Myocyte (in vitro differentiated cells): ENCODE results near the gene VCAN. TPM values are rescaled to one million over a fixed set of nuclear protein-coding genes. Genes with fewer than 3 reads are reported as not detected.

Experiments
- DNase-seq: peaks from one replicate; pipeline ENCODE4 v3.0.0-alpha.2; 2012; ENCODE audit warnings: low read depth
- total RNA-seq: library from RNA; depleted of rRNA; stranded (reverse); fragments of >200 nt; gene quantifications from 2 replicates; pipeline ENCODE4 v1.2.3, GENCODE V29; 2014

The VCAN gene
- total RNA-seq, 1 donor from 2014 or later = 137 TPM

GRCh38 chr5:83562791-83563557 is 91.4 kb downstream of the VCAN start:
- no peak for DNase-seq

DNA sequence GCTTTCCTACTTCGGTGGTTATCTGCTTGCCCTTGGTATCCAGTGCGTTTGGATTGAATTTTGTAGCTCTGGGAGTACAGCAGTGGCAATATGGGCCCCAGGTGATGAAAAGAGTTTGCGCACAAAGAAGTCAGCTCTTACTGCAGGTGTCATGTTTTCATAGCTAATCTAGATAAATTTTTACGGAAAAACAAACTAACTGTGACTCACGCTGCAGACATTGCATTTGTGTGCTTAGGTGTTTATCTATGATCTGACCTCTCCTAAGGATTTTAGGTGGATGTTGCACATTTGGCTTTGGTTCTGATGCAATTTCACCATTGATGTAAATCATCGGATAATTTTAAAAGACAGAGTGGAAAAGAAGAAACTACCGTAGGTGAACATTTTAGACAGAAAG is 92.1 kb downstream of the VCAN start:
- no peak for DNase-seq

GRCh38 chr5:83564069-83564749 is 92.7 kb downstream of the VCAN start:
- peak; percentile 58 for DNase-seq

- DNase-seq = no peak
Observed at GRCh38 chr5:83567741-83568140, 96.2 kb downstream of the VCAN start.

GRCh38 chr5:83568186-83568585 is 96.6 kb downstream of the VCAN start:
- peak; percentile 72 for DNase-seq

DNA sequence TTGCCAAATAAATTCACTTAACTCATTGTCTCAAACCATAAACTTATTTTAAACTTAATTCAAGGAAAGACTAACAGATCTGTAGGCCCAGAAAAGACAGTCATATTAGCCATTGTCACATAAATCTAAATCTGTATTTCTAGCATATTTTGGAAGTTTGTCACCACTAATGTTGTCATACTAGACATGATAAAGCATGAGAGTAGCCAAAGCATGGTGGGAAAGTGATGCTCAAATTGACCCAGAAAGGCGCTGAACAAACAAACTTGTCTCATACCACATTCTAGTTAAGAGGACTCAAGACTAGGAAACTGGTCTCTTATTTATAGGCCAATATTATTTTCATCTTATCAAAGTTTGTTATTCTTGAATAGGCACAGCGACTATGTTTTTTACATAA is 99.4 kb downstream of the VCAN start:
- DNase-seq = no peak

DNA sequence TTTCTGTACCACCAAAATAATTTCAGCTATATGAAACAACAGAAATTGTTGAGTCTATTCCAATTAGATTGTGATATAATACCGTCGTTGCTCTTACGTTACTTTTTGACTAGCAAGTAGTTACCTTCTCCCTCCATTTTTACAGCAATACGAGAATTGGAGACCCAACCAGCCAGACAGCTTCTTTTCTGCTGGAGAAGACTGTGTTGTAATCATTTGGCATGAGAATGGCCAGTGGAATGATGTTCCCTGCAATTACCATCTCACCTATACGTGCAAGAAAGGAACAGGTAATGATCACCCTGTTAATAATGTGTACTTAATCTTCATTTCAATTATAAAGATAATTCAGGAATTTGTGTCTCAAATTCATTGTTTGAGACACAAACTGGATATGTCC is 100.7 kb downstream of the VCAN start:
- DNase-seq = no peak

- DNase-seq = no peak
Observed at GRCh38 chr5:83576341-83576740, 104.8 kb downstream of the VCAN start.

- no peak for DNase-seq
Observed at GRCh38 chr5:83577036-83577636, 105.6 kb downstream of the VCAN start.

- DNase-seq = no peak
Observed at GRCh38 chr5:83583859-83584258, 112.3 kb downstream of the VCAN start.

GRCh38 chr5:83586874-83587776 is 115.6 kb downstream of the VCAN start:
- no peak for DNase-seq

- DNase-seq = no peak
Observed at GRCh38 chr5:83589786-83590185, 118.2 kb downstream of the VCAN start.

DNA sequence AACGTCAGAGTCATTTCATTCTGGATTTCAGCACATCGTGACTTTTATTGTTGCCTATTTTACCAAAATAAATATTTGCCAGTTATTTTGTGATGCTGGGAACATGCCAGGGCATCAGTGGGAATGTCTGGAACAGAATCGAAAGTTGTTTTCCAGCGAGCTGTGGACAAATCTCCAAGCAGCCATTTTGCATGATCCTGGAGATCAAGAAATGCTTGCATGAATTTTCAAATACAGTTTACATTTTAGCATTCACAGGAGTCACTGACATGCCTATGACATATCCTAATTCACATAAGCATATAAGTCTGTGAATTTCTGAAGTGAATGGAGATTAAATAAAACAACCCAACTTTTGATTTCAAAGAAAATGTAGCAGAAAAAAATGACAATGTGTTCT is 119.4 kb downstream of the VCAN start:
- peak; percentile 26 for DNase-seq

DNA sequence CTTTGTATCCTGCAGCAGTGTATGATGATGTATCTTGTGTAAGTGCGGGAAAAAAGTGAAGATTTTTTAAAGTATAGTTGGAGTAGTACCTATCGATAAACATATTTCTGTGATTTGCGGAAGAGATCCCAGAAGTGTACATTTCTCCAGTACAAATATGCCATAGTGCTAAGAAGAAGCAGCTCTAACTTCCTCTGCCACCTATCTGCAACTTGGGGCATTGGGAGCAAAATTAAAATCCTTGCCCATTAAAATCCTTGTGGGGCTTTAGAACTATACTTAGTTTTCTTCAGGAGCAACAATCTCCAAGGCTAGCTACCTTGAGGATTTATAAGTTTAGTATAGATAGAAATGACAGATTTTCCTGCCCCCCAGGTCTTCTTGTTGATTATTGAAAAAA is 123.7 kb downstream of the VCAN start:
- DNase-seq = no peak

- peak; percentile 69 for DNase-seq
Observed at GRCh38 chr5:83608122-83608521, 136.6 kb downstream of the VCAN start.

GRCh38 chr5:83614841-83615240 is 143.3 kb downstream of the VCAN start:
- no peak for DNase-seq

GRCh38 chr5:83628360-83628759 is 156.8 kb downstream of the VCAN start:
- DNase-seq = peak; percentile 7
